Raji (cell line): ENCODE results near the gene FLT1.

ENCODE experiments used
- POLR2A ChIP-seq: IDR thresholded peaks from 2 replicates; pipeline ENCODE4 v1.6.1; 2011; ENCODE audit warnings: low read depth, low read length, control low read depth; ENCODE audit not compliant: insufficient read depth

FLT1 gene

DNA sequence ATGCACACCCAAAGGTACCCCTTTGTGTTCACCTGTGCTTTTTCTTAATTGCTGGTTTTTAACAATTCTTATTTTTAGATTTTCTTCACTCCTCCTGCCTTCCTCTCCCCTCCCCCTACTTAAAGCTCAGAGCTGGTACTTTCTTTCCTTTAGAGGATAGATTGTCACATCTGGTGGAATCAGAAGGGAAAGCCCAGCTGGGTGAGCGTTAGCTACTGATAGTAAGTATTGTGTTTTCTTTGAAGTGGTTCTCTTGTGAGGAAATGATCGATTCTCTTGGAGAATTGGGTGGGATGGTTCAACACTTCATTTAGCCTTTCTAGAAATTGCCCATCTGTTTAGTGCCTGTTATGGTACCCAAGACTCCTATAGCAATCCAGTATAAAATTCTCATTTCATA lies 84.8 kb downstream of the FLT1 start:
- TF ChIP-seq POLR2A, result no peak

GRCh38 chr13:28409648-28410047 lies 85.3 kb downstream of the FLT1 start:
- TF ChIP-seq POLR2A, result no peak

DNA sequence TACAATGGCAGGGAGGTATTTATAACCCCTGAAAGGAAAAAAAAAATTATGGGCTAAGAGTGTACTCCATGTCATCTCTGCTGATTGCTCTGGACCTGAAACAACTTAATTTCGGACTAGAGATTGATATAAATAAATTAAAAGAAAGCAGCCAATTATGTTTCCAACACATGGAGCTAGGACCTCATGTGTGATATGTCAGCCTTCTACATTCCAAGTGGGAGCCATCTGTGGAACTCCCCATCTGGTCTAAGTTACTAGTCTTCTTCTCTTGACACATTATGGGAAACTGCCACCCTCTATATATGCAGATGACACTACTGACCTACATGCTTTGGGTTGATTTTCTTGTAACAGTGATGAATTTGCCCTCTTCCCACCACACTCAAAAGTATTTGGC lies 86.1 kb downstream of the FLT1 start:
- no peak for TF ChIP-seq POLR2A

DNA sequence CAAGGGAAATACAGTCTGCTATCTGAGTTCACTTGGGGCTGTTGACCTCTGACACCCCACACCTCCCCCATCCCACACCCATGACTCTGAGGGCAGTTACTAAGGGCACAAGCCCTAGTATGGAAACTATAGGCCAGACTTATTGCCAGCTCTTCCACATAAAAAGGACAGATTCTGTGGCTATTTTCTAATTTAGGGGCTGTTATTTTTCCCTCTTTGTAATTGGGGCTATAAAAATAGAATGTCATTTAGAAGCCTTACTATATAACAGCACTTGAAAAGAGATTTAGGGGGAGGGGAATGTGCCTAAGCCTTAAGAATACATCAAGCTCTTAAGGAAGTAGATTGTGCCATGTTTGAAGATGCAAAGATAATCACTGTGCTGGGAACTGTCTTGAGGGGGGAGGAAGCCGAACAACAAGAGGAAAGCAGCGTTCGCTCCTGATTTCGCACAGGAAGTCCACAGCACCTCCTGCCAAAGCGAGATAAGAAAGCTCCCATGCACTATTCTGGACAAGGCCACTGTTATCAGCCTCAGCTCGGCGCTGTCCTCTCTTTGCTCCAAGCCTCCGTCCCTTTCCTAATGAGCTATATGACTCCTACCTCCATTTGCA lies 86.6 kb downstream of the FLT1 start:
- no peak for TF ChIP-seq POLR2A

DNA sequence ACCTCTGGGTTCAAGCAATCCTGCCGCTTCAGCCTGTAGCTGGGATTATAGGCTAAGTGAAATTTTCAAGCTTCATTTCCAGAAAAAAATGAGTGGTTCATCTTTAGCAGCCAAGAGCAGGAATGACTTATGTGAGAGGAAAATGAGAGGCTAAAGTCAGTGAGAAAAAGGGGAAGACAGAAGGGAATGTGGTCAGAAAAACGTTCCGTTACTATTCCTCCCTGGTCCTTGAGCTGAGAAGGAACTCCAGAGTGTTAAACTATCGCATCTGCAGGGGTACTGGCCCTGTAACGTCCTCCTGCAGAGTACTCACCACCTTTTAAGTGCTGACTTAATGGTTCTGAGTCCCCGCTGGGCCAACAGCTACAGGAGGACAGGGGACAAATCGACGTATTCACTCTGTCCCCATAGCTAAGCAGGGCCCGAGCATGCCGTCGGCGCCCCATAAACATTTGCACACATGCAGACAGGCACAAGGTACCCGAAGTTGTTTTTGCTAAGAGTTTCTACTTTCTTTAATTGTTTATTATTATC lies 88.1 kb downstream of the FLT1 start:
- TF ChIP-seq POLR2A, result no peak

- TF ChIP-seq POLR2A, result no peak
Measured at GRCh38 chr13:28402057-28402381, 92.9 kb downstream of the FLT1 start.

GRCh38 chr13:28401303-28402056 lies 93.4 kb downstream of the FLT1 start:
- no peak for TF ChIP-seq POLR2A

DNA sequence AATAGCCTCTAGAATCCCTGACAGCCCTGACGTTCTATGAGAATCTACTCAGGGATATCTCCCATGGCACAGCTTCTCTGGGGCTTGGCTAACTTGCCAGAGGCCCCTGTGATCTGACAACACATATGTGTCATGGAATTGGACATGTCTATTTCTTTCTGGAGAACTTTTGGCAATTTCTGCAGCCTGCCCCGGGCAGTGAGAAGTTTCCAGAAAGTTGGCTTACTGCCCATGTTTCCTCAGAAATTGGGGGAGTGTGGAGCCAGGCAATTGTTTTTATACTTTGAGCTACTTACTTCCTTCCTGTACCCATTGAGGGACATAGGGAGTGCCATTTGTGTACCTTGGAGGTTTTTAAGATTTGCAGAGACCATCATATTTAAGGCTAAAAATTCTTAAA lies 98.9 kb downstream of the FLT1 start:
- TF ChIP-seq POLR2A, result no peak

GRCh38 chr13:28394422-28394821 lies 100.5 kb downstream of the FLT1 start:
- TF ChIP-seq POLR2A, result no peak

DNA sequence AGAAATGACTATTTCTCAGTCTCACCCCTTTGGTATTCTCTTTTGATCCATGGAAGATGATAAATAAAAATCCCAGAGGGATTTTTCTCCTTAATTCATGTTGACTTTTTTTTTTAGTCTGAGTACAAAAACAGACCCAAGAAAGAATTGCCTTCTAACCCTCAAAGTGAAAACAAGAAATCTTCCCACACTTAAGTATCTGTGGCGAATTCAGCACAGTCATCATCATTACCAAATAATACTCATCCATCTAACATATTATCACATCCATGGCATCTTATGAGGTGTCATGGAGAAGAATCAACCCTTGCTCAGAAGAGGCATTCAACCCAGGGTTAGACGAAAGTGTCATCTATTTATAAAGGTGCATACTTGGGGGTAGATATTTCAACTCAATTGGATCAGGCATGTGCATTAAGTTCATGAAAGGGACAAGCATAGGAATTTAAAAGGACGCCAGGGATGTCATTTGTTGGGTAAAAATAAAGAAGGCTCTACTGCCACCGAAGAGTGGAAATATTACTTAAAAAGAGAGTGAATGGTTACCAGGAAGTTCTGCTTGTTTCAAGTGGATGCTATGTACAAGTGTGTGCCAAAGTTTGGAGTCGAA lies 101.9 kb downstream of the FLT1 start:
- TF ChIP-seq POLR2A, result no peak

DNA sequence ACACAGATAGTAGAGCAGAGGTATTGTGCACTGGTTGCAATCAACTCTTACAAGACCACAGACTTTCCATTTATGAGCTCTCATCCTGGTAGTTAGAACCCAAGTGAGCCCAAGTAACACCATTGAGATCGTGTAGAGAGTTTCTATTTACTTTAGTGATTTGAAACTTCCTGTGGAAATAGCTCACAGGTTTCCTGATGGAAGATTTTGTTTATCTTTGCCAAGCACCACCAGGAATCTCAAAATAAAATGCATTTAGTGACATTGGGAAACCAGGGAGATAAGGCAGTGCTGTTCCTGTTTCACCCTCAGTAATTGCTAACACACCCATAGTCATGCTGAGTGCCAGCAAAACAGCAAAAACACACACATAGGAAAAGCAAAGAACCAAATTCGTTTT lies 102.5 kb downstream of the FLT1 start:
- TF ChIP-seq POLR2A, result no peak

DNA sequence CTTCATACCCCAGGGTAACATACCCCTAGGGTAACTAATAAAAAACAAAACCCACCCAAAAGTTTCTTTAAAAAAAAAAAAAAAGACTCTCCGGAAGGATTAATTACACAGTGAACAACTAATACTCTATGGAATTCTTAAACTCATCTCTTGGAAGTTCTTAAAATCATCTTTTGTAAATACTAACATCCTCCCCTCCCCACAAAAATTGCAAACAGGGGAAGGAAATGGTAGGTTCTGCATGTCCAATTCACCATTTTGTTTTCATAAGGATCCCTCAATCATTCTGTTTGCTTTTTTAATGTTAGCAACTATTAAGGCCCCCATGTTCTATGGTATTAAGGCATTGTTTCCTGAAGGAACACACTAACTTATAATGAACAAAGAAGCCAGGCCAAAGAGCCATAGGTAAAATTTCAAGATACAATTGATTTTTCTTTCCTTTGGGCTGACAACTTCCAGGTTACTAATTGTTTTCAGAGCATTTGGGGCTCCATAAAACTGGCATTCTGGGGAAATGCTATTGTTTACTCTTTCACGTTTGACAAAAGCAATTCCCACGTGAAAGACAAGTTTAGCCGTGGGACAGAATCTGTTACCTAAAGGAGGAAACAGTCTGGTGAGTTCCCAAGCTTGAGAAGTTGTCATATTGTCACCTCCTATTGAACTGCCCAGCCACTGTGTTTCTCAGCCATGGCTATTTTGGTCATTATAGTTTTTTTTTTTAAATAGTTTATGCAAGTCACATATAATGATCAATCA lies 107.0 kb downstream of the FLT1 start:
- TF ChIP-seq POLR2A, result no peak

DNA sequence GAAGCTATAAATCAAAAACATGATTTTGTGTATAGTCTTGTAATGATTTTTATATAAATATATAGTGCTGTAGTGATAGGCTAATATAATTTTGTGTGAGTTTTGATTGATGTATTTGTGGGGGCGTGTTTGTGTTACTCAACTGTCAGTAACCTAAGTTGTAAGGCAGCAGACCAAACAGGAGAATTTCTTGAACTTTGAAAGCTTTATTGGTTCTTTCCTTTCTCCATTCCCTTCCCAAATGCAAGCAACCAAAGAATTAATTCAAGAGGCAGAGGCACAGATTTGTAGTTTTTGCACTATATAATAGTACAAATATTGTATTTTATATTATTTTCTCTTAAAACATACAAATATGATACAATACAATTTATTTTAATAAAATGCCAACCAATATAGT lies 109.6 kb downstream of the FLT1 start:
- no peak for TF ChIP-seq POLR2A

- no peak for TF ChIP-seq POLR2A
Measured at GRCh38 chr13:28384789-28385188, 110.1 kb downstream of the FLT1 start.

GRCh38 chr13:28380319-28380718 lies 114.6 kb downstream of the FLT1 start:
- TF ChIP-seq POLR2A, result no peak
